GM12874 (cell line): ENCODE measurements around the gene CRACR2B.

Experiments
- CTCF ChIP-seq: IDR thresholded peaks from 2 replicates; pipeline ENCODE4 v1.5.1; 2011; ENCODE audit warnings: low read depth, mild to moderate bottlenecking, control low read depth, low read length, moderate library complexity; ENCODE audit not compliant: insufficient read depth

CRACR2B gene

GRCh38 chr11:809287-810039 is 18.3 kb upstream of the CRACR2B start, which contains the start of gene RPLP2:
RPLP2 (plus strand) TSS chr11:809967; CDS start chr11:810235, 268 bp downstream.
- no peak for TF ChIP-seq CTCF

GRCh38 chr11:810040-810567 is 17.6 kb upstream of the CRACR2B start:
- no peak for TF ChIP-seq CTCF

- no peak for TF ChIP-seq CTCF
Observed at GRCh38 chr11:811446-812245, 16.1 kb upstream of the CRACR2B start.

GRCh38 chr11:812390-812789 is 15.3 kb upstream of the CRACR2B start:
- no peak for TF ChIP-seq CTCF

- no peak for TF ChIP-seq CTCF
Observed at GRCh38 chr11:813072-813455, 14.7 kb upstream of the CRACR2B start.

GRCh38 chr11:813456-814096 is 14.1 kb upstream of the CRACR2B start:
- no peak for TF ChIP-seq CTCF
